Fibroblast of skin of left quadriceps (primary cell): ENCODE data around the gene WDR86.
A peak's percentile ranks its signal among the peaks of the same experiment; 100 is the strongest.

Experiments
- DNase-seq, 2 experiments: peaks; one replicate each; pipeline ENCODE4 v3.0.0-alpha.2; 2013; ENCODE audit warnings: low read depth in 2 of 2

Gene WDR86

DNA sequence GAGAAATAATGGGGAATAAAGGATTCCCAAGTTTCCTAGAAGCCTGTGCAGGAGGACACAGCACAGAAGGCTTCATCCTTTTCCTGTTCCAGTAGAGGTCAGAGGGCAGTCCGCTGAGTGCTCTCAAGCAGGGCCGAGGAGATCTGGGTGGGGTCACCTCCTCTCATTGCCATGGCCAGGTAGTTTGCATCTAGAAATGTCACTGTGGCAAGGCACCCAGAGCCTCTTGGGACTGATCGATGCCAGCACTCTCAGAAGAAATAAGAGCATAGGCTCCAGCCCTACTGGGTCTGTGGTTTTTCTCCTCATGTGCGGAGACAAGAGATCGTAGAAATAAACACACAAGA, 60.4 kb downstream of the WDR86 start:
- DNase-seq = no peak

DNA sequence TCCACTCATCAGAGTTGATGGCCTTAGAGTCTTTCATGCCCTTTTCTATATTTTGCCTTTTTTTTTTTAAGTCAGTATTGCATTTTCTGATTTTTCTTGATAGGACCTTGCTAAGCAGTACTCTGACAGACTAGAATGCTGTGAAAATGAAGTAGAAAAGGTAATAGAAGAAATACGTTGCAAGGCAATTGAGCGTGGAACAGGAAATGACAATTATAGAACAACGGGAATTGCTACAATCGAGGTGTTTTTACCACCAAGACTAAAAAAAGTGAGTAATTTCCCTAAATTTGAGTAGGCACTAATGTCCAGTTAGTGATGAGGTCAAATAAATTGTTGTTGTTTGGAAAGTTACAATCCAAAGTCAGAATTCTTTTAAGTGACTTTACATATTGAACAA, 60.9 kb downstream of the WDR86 start:
- no peak for DNase-seq

DNA sequence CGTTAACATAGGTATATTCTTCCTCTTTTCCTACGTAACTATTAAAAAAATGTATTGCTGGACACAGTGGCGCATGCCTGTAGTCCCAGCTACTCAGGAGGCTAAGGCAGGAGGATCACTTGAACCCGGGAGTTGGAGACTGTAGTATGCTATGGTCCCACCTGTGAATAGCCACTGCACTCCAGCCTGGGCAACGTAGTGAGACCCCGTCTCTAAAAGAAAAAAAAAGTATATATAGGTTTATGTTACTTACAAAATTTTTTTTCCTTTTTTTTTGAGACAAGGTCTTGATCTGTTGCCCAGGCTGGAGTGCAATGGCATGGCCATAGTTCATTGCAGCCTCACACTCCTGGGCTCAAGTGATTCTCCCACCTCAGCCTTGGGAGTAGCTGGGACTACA, 62.6 kb downstream of the WDR86 start:
- DNase-seq = no peak

DNA sequence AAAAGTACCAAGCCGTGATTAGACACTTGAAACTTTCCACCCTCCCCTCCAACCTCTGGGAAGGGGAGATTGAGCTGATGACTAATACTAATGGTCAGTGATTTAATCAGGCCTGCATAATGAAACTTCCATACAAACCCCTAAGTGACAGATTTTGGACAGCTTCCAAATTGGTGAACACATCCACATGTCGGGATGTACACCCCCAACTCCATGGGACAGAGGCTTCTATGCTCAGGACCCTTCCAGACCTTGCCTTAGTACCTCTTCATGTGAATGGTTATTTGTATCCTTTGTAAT, 63.4 kb downstream of the WDR86 start:
- no peak for DNase-seq

DNA sequence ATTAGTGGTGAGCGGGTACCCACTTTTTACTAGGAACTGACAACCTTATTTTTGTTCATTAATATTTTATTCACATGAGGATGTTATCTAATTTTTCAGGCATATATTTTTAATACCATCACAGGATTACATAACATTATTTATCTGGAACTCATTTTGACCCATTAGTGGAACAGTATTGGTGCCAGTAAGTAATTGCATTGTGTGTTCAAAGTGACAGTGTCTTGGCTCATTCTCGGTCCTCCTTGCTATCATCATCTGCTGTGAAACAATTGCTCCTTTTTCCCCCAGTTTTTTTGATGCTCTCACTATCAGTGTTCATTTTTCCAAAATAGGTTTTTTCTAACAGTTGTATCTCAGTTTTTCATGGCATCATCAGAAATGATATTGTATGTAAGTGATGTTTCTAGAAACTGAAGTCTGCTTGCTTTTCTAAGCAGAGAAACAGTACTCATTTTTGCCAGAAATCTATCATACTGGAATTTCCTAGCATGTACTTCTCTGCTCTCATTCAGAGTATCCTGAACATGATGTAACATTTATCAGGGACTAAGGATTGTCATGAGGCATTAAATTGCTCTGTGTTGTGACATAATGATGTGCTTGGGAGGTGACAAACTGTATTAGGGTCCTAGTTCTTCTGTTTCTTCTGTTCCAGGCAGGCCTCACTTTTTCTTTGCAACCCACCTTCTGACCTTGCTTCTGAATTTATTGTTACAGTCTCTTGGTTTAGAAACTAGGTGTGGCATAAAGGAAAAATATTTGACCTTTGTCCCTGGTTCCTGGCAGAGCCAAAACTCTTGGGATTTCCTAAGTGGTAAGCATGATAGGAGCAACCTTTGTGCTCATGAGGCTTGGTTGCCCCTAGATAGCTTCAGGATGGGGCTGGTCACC, 64.0 kb downstream of the WDR86 start:
- no peak for DNase-seq

DNA sequence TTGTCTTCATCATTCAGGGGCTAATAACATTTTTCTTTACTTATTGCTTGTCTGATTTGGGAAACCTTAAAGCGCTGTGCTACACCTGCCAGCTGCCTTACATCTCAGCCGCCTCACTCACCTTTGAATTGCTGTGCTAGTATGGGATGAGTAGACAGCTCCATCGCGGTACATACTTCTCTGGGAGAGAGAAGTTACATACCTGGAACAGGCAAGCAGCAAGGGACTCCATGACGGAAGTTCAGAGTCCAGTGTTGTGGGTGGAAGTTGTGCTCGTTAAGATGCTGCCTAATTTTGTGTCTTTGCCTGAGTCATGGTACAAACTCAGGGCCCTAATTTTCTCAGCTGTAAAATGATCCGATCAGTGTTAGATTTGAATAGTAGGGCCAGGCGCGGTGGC, 66.3 kb downstream of the WDR86 start:
- DNase-seq = no peak

DNA sequence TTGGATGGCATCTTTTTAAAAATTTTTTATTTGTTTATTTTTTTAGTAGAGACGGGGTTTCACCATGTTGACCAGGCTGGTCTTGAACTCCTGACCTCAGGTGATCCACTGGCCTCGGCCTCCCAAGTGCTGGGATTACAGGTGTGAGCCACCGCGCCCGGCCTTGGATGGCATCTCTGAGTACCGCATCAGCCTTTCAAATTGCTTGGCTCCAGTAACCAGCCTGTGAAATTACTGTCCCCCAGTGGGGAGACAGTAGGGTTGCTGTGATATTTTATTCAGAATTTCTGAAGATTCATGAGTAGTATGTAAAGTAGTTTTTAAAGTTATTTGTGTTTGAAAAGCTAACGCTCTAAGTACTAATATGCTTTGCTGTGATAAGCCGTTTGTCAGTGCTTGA, 67.0 kb downstream of the WDR86 start:
- DNase-seq = no peak

DNA sequence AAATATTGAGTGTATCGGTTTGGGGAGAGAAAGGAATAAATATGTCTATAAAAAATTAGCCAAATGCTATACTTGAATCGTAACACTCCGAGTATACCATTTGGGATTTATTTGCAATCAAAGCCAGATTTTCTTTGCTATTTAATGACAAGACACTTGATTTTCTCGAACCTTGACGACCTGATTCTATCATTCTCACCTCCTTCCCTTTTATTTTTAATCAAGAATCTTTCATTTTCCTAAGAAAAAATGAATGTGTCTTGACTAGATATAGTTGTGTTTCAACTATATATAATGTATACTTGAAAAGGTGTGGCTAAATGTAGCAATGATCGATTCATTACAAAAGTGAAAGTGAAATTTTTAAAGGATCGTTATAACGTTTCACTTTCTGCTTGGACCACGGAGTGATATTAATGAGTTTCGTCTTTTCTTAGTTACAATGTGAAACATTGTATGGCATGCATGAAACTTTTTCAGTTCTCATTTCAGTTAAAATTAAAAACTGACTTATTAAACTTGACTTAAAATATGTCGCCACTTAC, 67.7 kb downstream of the WDR86 start:
- DNase-seq = no peak

DNA sequence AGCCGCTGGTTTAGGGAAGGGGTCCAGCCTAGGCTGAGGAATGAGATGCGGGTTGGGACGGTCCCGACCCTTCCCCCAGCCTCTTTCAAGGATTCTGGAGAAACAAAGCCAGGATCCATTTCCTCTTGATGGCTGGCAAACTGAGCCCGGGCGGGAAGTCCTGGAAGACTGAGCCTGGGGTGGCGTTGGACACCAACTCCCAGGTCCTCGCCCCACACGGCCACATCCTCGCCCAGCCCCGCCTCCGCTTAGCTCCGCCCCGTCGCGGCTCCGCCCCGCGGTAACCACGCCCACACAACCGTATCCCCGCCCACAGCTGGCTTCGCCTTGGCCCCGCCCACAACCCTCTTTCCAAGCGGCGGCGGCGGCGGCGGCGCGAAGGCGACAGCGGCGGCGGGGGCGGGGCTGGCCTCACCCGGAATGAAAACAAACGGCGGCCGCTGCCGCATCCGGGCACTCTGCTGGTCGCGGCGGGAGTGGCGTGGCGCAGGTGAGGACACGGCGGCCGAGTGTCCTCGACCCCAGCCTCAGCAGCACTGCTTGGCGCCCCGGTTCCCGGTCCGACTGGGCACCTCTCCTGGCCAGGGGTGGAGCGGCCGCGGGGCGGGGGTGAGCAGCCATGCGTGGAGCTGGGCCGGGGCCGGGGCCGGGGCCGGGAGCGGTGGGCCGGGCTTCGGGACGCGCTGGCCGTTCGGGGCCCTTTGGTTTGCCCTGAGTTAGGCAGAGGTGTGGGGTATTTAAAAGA, 68.3 kb downstream of the WDR86 start, which contains the start of gene NUB1:
NUB1 (plus strand) TSS at position 456 of the 745 bp plus-strand sequence. CDS start 3,538 bp downstream, outside the sequence.
- DNase-seq = peak; percentile 63 to 69

DNA sequence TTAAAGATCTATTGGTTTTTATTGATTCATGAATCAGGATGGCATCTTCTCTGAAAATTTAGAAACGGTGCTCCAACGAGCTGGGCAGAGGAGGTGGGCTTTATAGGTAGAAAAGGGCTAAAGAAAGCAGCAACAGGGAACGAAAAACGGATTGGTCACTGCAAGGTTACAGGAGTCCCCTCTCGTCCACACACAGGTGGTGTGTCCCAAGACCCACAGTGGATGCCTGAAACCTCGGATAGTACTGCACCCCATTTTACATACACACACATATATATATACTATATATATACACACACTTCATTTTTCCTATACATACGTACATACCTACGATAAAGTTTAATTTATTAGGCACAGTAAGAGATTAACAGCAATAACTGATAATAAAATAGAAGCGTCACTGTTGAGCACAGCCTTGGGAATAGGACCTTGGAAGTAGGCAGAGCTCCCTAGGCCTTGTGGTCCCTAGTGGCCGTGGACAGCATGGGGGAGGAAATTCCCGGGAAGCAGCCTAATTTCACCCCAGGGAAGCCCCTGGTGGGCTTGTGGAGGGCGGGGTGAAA, 69.0 kb downstream of the WDR86 start:
- no peak for DNase-seq

DNA sequence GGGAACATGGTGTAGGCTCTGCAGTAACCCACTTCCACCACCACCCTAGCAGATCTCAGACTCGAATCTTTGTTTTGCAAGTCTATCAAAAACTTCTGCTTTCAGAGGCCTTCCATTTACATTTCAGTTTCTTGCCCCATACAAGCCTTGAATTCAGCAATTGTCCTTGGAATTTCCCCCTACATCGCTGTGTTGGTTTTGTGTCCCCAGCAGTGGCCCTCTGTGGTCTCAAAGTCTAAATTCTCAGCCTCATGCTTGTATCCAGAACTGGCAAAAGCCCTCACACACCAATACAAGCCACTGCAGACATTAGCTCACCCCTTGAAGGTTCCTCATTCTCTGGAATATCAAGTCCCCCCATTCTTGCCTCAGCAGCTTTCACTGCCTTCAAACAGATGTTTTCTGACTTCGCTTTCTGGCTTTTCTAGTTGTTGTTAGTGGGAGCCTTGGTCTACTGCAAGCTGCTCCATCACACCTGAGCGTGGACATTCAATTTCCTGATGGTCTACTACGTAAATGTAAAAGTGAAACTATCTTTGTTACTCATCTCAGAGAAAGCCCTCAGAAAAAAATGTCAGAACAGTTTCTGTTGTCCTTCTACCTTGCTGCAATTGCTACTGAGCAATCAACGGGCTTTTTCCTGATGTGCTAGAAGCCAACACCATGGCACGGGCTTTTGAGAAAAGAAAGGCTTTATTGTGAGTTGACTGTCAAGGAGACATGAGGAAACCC, 70.0 kb downstream of the WDR86 start:
- DNase-seq = no peak

DNA sequence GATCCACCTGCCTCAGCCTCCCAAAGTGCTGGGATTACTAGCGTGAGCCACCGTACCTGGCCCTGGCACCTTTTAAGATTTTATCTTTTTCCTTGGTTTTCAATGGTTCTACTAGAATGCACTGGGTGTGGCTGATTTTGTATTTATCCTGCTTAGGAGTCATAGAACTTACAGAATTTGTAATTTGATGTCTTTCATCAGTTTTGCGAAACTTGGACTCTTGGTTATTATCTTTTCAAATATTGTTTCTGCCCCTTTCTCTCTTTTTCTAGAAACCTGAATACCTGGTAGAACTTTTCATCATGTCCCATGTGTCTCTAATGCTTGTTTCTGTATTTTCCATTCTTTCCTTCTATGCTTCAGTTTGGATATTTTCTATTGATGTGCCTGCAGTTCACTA, 71.0 kb downstream of the WDR86 start:
- no peak for DNase-seq

DNA sequence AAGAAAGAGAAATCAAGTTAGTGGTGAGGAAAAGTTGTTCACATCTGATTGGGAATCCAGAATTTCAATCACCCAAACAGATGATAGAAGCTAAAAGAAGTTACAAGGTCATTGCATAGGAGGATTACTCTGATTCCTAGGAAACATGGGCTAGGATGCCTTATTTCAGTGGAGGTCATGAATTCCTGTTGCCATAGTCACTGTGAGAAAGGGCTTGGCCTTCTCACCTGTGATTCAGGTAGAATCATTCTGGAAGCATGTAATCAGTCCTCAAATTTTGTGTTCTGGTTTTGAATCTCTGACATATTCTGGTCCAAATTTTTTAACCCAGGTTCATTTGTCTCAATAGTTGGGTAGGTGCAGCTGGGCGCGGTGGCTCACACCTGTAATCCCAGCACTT, 72.5 kb downstream of the WDR86 start:
- DNase-seq = no peak

DNA sequence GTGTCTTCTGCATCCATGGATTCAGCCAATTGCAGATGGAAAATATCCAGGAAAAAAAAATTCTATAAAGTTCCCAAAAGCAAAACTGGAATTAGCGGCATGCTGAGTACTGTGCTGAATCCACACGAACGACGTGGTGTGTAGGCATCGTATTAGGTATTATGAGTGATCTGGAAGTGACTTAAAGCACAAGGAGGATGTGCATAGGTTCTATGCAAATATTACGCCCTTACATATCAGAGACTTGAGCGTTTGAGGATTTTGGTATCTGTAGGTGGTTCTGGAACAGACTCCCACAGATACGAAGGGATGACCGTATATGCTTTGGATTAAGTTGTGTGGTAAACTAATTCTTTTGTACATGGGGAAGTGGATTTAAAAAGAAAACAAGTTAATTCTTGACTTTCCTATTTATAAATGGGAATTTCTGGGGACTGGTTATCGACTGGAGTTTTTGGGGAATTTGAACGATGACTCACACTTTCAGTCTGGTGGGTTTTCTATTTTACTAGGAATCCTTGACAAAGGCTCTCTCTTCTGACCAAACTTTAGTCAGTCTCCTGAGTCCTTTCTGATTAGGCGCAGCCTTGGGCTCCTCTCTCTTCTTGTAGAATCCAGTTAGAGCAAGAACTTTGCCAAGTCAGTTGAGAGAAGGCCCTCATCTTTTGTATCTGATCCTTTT, 73.7 kb downstream of the WDR86 start:
- no peak for DNase-seq

DNA sequence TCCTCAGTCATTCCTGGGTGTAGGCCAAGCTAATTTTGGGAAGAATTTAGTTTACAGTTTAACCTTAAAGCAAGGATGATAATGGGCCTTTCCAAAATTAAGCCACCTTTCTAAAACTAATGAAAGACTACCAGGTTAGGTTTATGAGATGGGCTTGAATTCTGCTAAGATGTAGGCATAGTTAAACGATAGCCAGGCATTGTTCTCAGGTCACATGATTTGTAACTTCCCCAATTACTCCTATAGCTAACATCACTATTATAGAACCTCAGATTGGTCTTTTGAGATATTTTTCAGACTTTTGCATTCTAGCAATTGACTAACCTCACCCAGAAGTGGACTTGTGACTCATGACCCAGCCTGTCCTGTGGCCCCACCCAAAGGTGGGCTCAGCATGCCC, 75.2 kb downstream of the WDR86 start:
- no peak for DNase-seq
